MCF 10A (cell line): ENCODE data around the gene FAM47A. TPM values are rescaled to one million over a fixed set of nuclear protein-coding genes. Genes with fewer than 3 reads are reported as not detected.

Source experiments
- Bru-seq: library from RNA; stranded (reverse); fragments of 400-500 nt; gene quantifications from one replicate; lab custom pipeline; 2021; lab: Mats Ljungman, UMichigan
- BruChase-seq, 2 experiments: library from RNA; stranded (reverse); fragments of 400-500 nt; gene quantifications; one replicate each; lab custom pipeline; 2021; lab: Mats Ljungman, UMichigan
- BruUV-seq: library from RNA; stranded (reverse); fragments of 400-500 nt; replicated peaks from 2 replicates; lab custom pipeline; 2021; lab: Mats Ljungman, UMichigan
- CTCF ChIA-PET: fragments of 300-600 bp; sonication (Branson Sonifier 250); formaldehyde crosslinking; extraction: SDS; loops from one replicate; lab custom pipeline; 2021; ENCODE audit warnings: antibody characterized with exemption, inconsistent platforms; lab: Yijun Ruan, JAX
- POLR2A ChIA-PET: fragments of 300-600, 350-650 bp; sonication (Branson Sonifier 250); formaldehyde crosslinking; extraction: SDS; loops from one replicate; lab custom pipeline; 2020; ENCODE audit warnings: antibody characterized with exemption, inconsistent platforms; lab: Yijun Ruan, JAX
- DNase-seq: peaks from one replicate; pipeline ENCODE4 v3.0.0-alpha.2; 2018; ENCODE audit not compliant: unreplicated experiment
- H3K27ac Mint-ChIP-seq: one replicate; pipeline ENCODE4 v1.8.0; 2022; ENCODE audit warnings: mild to moderate bottlenecking, low read depth, mixed read lengths; ENCODE audit not compliant: unreplicated experiment
- H3K27me3 Mint-ChIP-seq: one replicate; pipeline ENCODE4 v1.8.0; 2022; ENCODE audit warnings: mixed read lengths; ENCODE audit not compliant: insufficient read depth, unreplicated experiment
- H3K36me3 Mint-ChIP-seq: one replicate; pipeline ENCODE4 v1.8.0; 2022; ENCODE audit warnings: mild to moderate bottlenecking, moderate library complexity, mixed read lengths; ENCODE audit not compliant: insufficient read depth, unreplicated experiment
- H3K4me1 Mint-ChIP-seq: one replicate; pipeline ENCODE4 v1.8.0; 2022; ENCODE audit warnings: mixed read lengths; ENCODE audit not compliant: insufficient read depth, unreplicated experiment
- H3K4me3 Mint-ChIP-seq: one replicate; pipeline ENCODE4 v1.8.0; 2022; ENCODE audit warnings: mild to moderate bottlenecking, moderate library complexity, mixed read lengths; ENCODE audit not compliant: unreplicated experiment
- H3K9me3 Mint-ChIP-seq: one replicate; pipeline ENCODE4 v1.8.0; 2022; ENCODE audit warnings: mixed read lengths; ENCODE audit not compliant: unreplicated experiment
- intact Hi-C: fragments of 100-400 bp; cut with micrococcal nuclease; formaldehyde crosslinking; loops from 2 replicates; pipeline ENCODE4 v1.14.1; 2022
- long read RNA-seq: library from polyadenylated mRNA; stranded (forward); transcript quantifications from one replicate; pipeline ENCODE4 v2.0.0, GENCODE V29; 2022
- total RNA-seq: library from RNA; stranded (reverse); gene quantifications from 2 replicates; pipeline ENCODE4 v1.2.3, GENCODE V29; 2022
- TF ChIP-seq, protein P1 (sequence below): fragments of 200-600 bp; IDR thresholded peaks from one replicate; pipeline ENCODE4 v1.8.0; 2022; ENCODE audit warnings: antibody characterized with exemption, mild to moderate bottlenecking; ENCODE audit not compliant: unreplicated experiment

The FAM47A gene
- not detected in 2 replicates for total RNA-seq
- not detected for Bru-seq, nascent RNA
- not detected for BruChase-seq, experiment 1, labeled RNA remaining after a 6-hour chase
- BruChase-seq, experiment 2, labeled RNA remaining after a 2-hour chase = not detected
- long read RNA-seq = 0 reads

DNA sequence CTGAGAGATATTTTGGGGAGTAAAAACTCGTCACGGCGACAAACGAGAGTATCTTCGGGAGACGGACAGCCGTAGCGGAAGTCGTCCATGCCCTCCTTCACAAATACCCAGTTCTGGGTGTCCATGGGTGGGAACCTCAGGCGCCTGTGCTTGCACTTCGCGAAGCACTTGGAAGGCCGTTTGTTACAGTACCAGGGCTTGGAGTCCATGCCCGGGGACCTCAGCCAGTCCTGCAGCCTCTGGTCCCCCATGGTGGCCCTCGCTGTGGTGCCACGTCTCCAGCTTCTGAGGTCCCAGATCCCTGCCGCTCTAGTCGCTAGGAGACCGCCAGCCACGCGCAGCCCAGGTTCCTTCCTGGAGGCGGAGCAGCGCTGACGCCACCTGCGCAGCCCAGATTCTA lies at the start of gene FAM47A:
FAM47A (minus strand) TSS at position 287 of the 400 bp plus-strand sequence; CDS start at position 251, 36 bp downstream.
- BruUV-seq = no TSS peak
- Mint-ChIP-seq H3K9me3 (no peaks in the 10 kb centered on the region), H3K36me3 (no peaks in the 10 kb centered on the region), H3K4me1 (no peaks in the 10 kb centered on the region), H3K27ac (no peak within 1 kb of the TSS), H3K27me3 (no peaks in the 10 kb centered on the region), H3K4me3 (no peak within 1 kb of the TSS)
- intact Hi-C loops = no loop called here
- ChIA-PET CTCF (no interaction called here), POLR2A (no interaction called here)
- no peak for DNase-seq
- TF ChIP-seq, protein P1, sequence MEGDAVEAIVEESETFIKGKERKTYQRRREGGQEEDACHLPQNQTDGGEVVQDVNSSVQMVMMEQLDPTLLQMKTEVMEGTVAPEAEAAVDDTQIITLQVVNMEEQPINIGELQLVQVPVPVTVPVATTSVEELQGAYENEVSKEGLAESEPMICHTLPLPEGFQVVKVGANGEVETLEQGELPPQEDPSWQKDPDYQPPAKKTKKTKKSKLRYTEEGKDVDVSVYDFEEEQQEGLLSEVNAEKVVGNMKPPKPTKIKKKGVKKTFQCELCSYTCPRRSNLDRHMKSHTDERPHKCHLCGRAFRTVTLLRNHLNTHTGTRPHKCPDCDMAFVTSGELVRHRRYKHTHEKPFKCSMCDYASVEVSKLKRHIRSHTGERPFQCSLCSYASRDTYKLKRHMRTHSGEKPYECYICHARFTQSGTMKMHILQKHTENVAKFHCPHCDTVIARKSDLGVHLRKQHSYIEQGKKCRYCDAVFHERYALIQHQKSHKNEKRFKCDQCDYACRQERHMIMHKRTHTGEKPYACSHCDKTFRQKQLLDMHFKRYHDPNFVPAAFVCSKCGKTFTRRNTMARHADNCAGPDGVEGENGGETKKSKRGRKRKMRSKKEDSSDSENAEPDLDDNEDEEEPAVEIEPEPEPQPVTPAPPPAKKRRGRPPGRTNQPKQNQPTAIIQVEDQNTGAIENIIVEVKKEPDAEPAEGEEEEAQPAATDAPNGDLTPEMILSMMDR = no peak

DNA sequence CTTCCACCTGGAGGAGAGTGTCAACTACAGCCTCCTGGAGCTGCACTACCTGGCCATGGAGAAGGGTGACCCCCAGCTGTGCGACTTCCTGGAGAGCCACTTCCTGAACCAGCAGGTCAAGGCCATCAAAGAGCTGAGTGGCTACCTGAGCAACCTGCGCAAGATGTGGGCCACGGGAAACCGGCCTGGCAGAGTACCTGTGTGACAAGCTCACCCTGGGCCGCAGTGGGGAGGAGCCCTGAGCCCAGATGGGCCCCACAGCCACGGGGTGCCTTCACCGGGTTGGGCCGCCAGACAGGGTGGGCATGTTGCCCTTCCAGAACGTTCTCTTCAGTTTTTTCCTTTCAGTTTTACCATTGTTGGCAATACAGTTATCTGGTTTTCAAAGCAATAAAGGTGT lies 15.2 kb upstream of the FAM47A start:
- no peaks in the 10 kb centered on the region for H3K4me1 Mint-ChIP-seq
- H3K36me3 Mint-ChIP-seq = no peaks in the 10 kb centered on the region
- H3K4me3 Mint-ChIP-seq = no peak overlapping the region
- POLR2A ChIA-PET = no interaction called here
- no peak for DNase-seq
- no TSS peak for BruUV-seq
- no peak overlapping the region for H3K27ac Mint-ChIP-seq
- CTCF ChIA-PET = interaction anchor here (0.7 kb wide), 1 partner anchor 1772 kb away, joined by 3 read pairs; no protein-coding TSS in a partner anchor
- intact Hi-C loops = no loop called here
- H3K27me3 Mint-ChIP-seq = no peaks in the 10 kb centered on the region
- TF ChIP-seq, protein P1 = no peak
- peaks cover 14% of the 10 kb centered on the region for H3K9me3 Mint-ChIP-seq

- intact Hi-C loops = no loop called here
- POLR2A ChIA-PET = no interaction called here
Measured at GRCh38 chrX:34146906-34147305, 14.8 kb upstream of the FAM47A start.

DNA sequence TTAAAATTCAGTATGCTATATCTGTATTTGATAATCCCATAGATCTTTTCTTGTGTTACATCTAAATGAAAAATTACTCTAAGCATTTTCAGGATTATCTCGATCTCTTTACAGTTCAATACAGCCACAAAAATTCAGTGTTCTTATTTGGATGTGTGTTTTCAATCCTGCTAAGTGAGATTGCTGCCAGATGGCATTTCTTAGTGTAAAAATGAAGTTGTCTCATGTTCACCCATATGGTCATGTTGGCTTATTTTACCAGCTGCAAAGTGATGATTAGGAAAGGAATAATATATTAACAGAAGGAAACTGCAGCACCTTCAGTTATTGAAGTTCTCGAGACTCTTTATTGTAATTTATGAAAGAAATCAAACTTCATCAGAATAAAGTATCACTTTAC lies 12.1 kb upstream of the FAM47A start:
- ChIA-PET POLR2A (interaction anchor here (0.7 kb wide), 1 partner anchor 1045 kb away, joined by 4 read pairs; no protein-coding TSS in a partner anchor), CTCF (interaction anchor here (0.6 kb wide), 1 partner anchor 301 kb away, joined by 3 read pairs; no protein-coding TSS in a partner anchor)
- Mint-ChIP-seq H3K4me3 (no peak overlapping the region), H3K27ac (no peak overlapping the region), H3K36me3 (no peaks in the 10 kb centered on the region), H3K4me1 (peaks cover 7% of the 10 kb centered on the region), H3K9me3 (peaks cover 14% of the 10 kb centered on the region), H3K27me3 (no peaks in the 10 kb centered on the region)
- TF ChIP-seq, protein P1 = no peak
- no peak for DNase-seq
- intact Hi-C loops = no loop called here
- BruUV-seq = no TSS peak

More at GRCh38 chrX:34146906-34147305, 14.8 kb upstream of the FAM47A start:
- Mint-ChIP-seq H3K4me3 (no peak overlapping the region), H3K4me1 (no peaks in the 10 kb centered on the region), H3K27me3 (no peaks in the 10 kb centered on the region), H3K9me3 (peaks cover 14% of the 10 kb centered on the region), H3K27ac (no peak overlapping the region), H3K36me3 (no peaks in the 10 kb centered on the region)
- BruUV-seq = no TSS peak
- DNase-seq = no peak
- TF ChIP-seq, protein P1 = no peak
- CTCF ChIA-PET = interaction anchor here (0.6 to 0.7 kb wide), 2 partner anchors 1681 to 1772 kb away, joined by 3 read pairs; no protein-coding TSS in a partner anchor
